Astrocyte (in vitro differentiated cells and primary cell): ENCODE data around the gene DPYSL3. TPM values are rescaled to one million over a fixed set of nuclear protein-coding genes. Genes with fewer than 3 reads are reported as not detected.
A peak's percentile ranks its signal among the peaks of the same experiment; 100 is the strongest.

Source experiments
- DNase-seq: peaks from one replicate; pipeline ENCODE4 v3.0.0-alpha.2; 2010; ENCODE audit warnings: low read depth
- FAIRE-seq: peaks from 2 replicates; lab custom pipeline; 2011; peaks lifted over from hg19 to GRCh38; lab: Jason Lieb, UNC
- H2AFZ ChIP-seq: 2 replicates; pipeline ENCODE4 v1.6.0; 2012; ENCODE audit warnings: low read depth, low read length, inconsistent platforms
- H3K27ac ChIP-seq: 2 replicates; pipeline ENCODE4 v1.5.1; 2011; ENCODE audit warnings: low read depth, low read length, inconsistent platforms
- H3K27me3 ChIP-seq: 2 replicates; pipeline ENCODE4 v1.6.0; 2011; ENCODE audit warnings: low read length, inconsistent platforms; ENCODE audit not compliant: insufficient read depth
- H3K36me3 ChIP-seq: 2 replicates; pipeline ENCODE4 v1.5.1; 2011; ENCODE audit warnings: low read length, inconsistent platforms; ENCODE audit not compliant: insufficient read depth
- H3K4me1 ChIP-seq: 2 replicates; pipeline ENCODE4 v1.5.1; 2011; ENCODE audit warnings: low read length, inconsistent platforms; ENCODE audit not compliant: insufficient read depth
- H3K4me2 ChIP-seq: 2 replicates; pipeline ENCODE4 v1.6.0; 2012; ENCODE audit warnings: low read length, inconsistent platforms
- H3K4me3 ChIP-seq: 2 replicates; pipeline ENCODE4 v1.5.1; 2011; ENCODE audit warnings: low read depth, mild to moderate bottlenecking, low read length, inconsistent platforms; ENCODE audit not compliant: insufficient read depth
- H3K79me2 ChIP-seq: 2 replicates; pipeline ENCODE4 v1.6.0; 2012; ENCODE audit warnings: mild to moderate bottlenecking, low read length, inconsistent platforms; ENCODE audit not compliant: insufficient read depth
- H3K9ac ChIP-seq: 2 replicates; pipeline ENCODE4 v1.6.0; 2012; ENCODE audit warnings: mild to moderate bottlenecking, low read length, inconsistent platforms
- H3K9me3 ChIP-seq: 2 replicates; pipeline ENCODE4 v1.5.1; 2012; ENCODE audit warnings: low read depth, mild to moderate bottlenecking, low read length, inconsistent platforms; ENCODE audit not compliant: insufficient read depth
- H4K20me1 ChIP-seq: 2 replicates; pipeline ENCODE4 v1.6.0; 2012; ENCODE audit warnings: low read length, inconsistent platforms; ENCODE audit not compliant: insufficient read depth
- H3K27ac Mint-ChIP-seq: one replicate; pipeline ENCODE4 v1.8.0; 2021; ENCODE audit warnings: mild to moderate bottlenecking, mixed read lengths; ENCODE audit not compliant: unreplicated experiment
- H3K27me3 Mint-ChIP-seq: one replicate; pipeline ENCODE4 v1.8.0; 2021; ENCODE audit warnings: low read depth, mixed read lengths; ENCODE audit not compliant: unreplicated experiment
- H3K36me3 Mint-ChIP-seq: one replicate; pipeline ENCODE4 v1.8.0; 2021; ENCODE audit warnings: low read depth, mixed read lengths; ENCODE audit not compliant: unreplicated experiment
- H3K4me1 Mint-ChIP-seq: one replicate; pipeline ENCODE4 v1.8.0; 2021; ENCODE audit warnings: low read depth, mixed read lengths; ENCODE audit not compliant: unreplicated experiment
- H3K4me3 Mint-ChIP-seq: one replicate; pipeline ENCODE4 v1.8.0; 2021; ENCODE audit warnings: mild to moderate bottlenecking, moderate library complexity, mixed read lengths; ENCODE audit not compliant: unreplicated experiment
- H3K9me3 Mint-ChIP-seq: one replicate; pipeline ENCODE4 v1.8.0; 2021; ENCODE audit warnings: mild to moderate bottlenecking, mixed read lengths; ENCODE audit not compliant: unreplicated experiment
- CTCF ChIP-seq: IDR thresholded peaks from 2 replicates; pipeline ENCODE4 v1.5.1; 2011; ENCODE audit warnings: low read depth, mild to moderate bottlenecking, inconsistent platforms, low read length, moderate library complexity; ENCODE audit not compliant: insufficient read depth
- EZH2 ChIP-seq: IDR thresholded peaks from 2 replicates; pipeline ENCODE4 v1.6.1; 2012; ENCODE audit warnings: mild to moderate bottlenecking, low read length, inconsistent platforms; ENCODE audit not compliant: insufficient read depth
- total RNA-seq: library from RNA; stranded (reverse); gene quantifications from 2 replicates; pipeline ENCODE4 v1.2.1, GENCODE V29; 2021

Gene DPYSL3
- total RNA-seq, 1 donor from 2014 or later: 197 TPM

GRCh38 chr5:147482706-147483180 is 27.1 kb downstream of the DPYSL3 start:
- no peak for TF ChIP-seq CTCF
- TF ChIP-seq EZH2: no peak
- Mint-ChIP-seq H3K27me3 (no peaks in the 10 kb centered on the region), H3K4me3 (no peak overlapping the region), H3K27ac (peak overlapping the region; percentile 95), H3K36me3 (no peaks in the 10 kb centered on the region), H3K4me1 (peaks cover 51% of the 10 kb centered on the region), H3K9me3 (no peaks in the 10 kb centered on the region)
- Histone ChIP-seq H3K27me3 (no peaks in the 10 kb centered on the region), H3K9me3 (no peaks in the 10 kb centered on the region), H3K27ac (peak overlapping the region; percentile 96), H3K36me3 (no peaks in the 10 kb centered on the region), H3K4me3 (no peak overlapping the region), H3K9ac (peak overlapping the region; percentile 85), H4K20me1 (peaks cover 13% of the 10 kb centered on the region), H2AFZ (no peak overlapping the region), H3K4me2 (peak overlapping the region; percentile 54), H3K4me1 (peaks cover 62% of the 10 kb centered on the region), H3K79me2 (peaks cover 79% of the 10 kb centered on the region)
- FAIRE-seq: no peak
- DNase-seq: no peak

- H3K4me1 Mint-ChIP-seq: peaks cover 51% of the 10 kb centered on the region
- H3K27ac Mint-ChIP-seq: peak overlapping the region; percentile 95
- no peaks in the 10 kb centered on the region for H3K36me3 Mint-ChIP-seq
- no peaks in the 10 kb centered on the region for H3K9me3 ChIP-seq
- H2AFZ ChIP-seq: no peak overlapping the region
- H3K4me1 ChIP-seq: peaks cover 62% of the 10 kb centered on the region
- H3K27ac ChIP-seq: peak overlapping the region; percentile 96
- H4K20me1 ChIP-seq: peaks cover 13% of the 10 kb centered on the region
- H3K9ac ChIP-seq: peak overlapping the region; percentile 85
- H3K4me3 ChIP-seq: no peak overlapping the region
- no peak for TF ChIP-seq EZH2
- no peak for TF ChIP-seq CTCF
- no peaks in the 10 kb centered on the region for H3K36me3 ChIP-seq
- peak overlapping the region; percentile 54 for H3K4me2 ChIP-seq
- FAIRE-seq (peak; percentile 55), DNase-seq (peak; percentile 85)
- H3K27me3 Mint-ChIP-seq: no peaks in the 10 kb centered on the region
- no peaks in the 10 kb centered on the region for H3K27me3 ChIP-seq
- H3K4me3 Mint-ChIP-seq: no peak overlapping the region
- no peaks in the 10 kb centered on the region for H3K9me3 Mint-ChIP-seq
- peaks cover 76% of the 10 kb centered on the region for H3K79me2 ChIP-seq
These were observed 27.8 kb downstream of the DPYSL3 start for GRCh38 chr5:147481874-147482705.

GRCh38 chr5:147481376-147481775 is 28.5 kb downstream of the DPYSL3 start:
- H3K9me3 ChIP-seq: no peaks in the 10 kb centered on the region
- H3K27me3 ChIP-seq: no peaks in the 10 kb centered on the region
- H2AFZ ChIP-seq: no peak overlapping the region
- DNase-seq: peak; percentile 98
- peak overlapping the region; percentile 85 for H3K9ac ChIP-seq
- H3K4me3 ChIP-seq: no peak overlapping the region
- Mint-ChIP-seq H3K36me3 (no peaks in the 10 kb centered on the region), H3K27ac (peak overlapping the region; percentile 95), H3K9me3 (no peaks in the 10 kb centered on the region), H3K4me3 (no peak overlapping the region), H3K4me1 (peaks cover 51% of the 10 kb centered on the region), H3K27me3 (no peaks in the 10 kb centered on the region)
- H3K79me2 ChIP-seq: peaks cover 76% of the 10 kb centered on the region
- peak overlapping the region; percentile 96 for H3K27ac ChIP-seq
- H4K20me1 ChIP-seq: peaks cover 13% of the 10 kb centered on the region
- no peaks in the 10 kb centered on the region for H3K36me3 ChIP-seq
- FAIRE-seq: no peak
- H3K4me2 ChIP-seq: peak overlapping the region; percentile 54
- TF ChIP-seq EZH2 (no peak), CTCF (no peak)
- H3K4me1 ChIP-seq: peaks cover 62% of the 10 kb centered on the region
